Type B pancreatic cell (in vitro differentiated cells): ENCODE results near the gene SNED1. TPM values are rescaled to one million over a fixed set of nuclear protein-coding genes. Genes with fewer than 3 reads are reported as not detected.

Experiments
- DNase-seq: peaks from one replicate; pipeline ENCODE4 v3.0.0; 2021; ENCODE audit warnings: mixed read lengths; ENCODE audit not compliant: unreplicated experiment; ENCODE audit errors: extremely low spot score
- H3K27ac Mint-ChIP-seq: 2 replicates; pipeline ENCODE4 v1.8.0; 2021; ENCODE audit warnings: mild to moderate bottlenecking, mixed read lengths
- H3K27me3 Mint-ChIP-seq: 2 replicates; pipeline ENCODE4 v1.8.0; 2021; ENCODE audit warnings: mixed read lengths
- H3K36me3 Mint-ChIP-seq: 2 replicates; pipeline ENCODE4 v1.8.0; 2021; ENCODE audit warnings: mixed read lengths
- H3K4me1 Mint-ChIP-seq: one replicate; pipeline ENCODE4 v1.8.0; 2021; ENCODE audit warnings: mixed read lengths; ENCODE audit not compliant: unreplicated experiment
- H3K4me3 Mint-ChIP-seq: 2 replicates; pipeline ENCODE4 v1.8.0; 2021; ENCODE audit warnings: mild to moderate bottlenecking, mixed read lengths
- H3K9me3 Mint-ChIP-seq: 2 replicates; pipeline ENCODE4 v1.8.0; 2021; ENCODE audit warnings: mixed read lengths
- total RNA-seq: library from RNA; stranded (reverse); gene quantifications from 2 replicates; pipeline ENCODE4 v1.2.1, GENCODE V29; 2021; ENCODE audit warnings: low replicate concordance
- TF ChIP-seq, protein P1 (sequence below): fragments of 200-600 bp; sonication (generic); conservative IDR thresholded peaks from 2 replicates; pipeline ENCODE4 v1.5.0; 2021; ENCODE audit warnings: antibody characterized with exemption, mild to moderate bottlenecking

Gene SNED1
- total RNA-seq, 1 donor from 2014 or later: 140 TPM

DNA sequence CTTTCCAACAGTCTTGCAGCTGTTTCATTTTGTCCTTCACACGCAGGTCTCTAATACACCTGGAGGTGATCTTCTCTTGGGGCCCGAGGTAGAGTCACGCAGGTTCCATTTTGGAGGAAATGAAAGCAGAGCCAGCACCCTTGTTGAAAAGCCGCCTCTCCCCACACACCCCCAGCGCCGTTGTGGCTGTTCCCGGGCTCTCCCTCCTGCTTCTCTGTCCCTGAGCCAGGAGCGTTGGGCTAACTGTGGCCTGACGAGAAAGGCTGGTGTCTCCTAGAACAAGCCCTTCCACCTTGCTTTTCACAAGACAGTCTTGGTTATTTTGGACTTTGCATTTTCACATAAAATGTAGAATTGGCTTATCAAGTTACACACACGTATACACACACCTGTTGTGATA is 16.3 kb downstream of the SNED1 start:
- Mint-ChIP-seq H3K36me3 (peaks cover 16% of the 10 kb centered on the region), H3K27me3 (no peaks in the 10 kb centered on the region), H3K4me3 (no peak overlapping the region), H3K27ac (no peak overlapping the region), H3K9me3 (no peaks in the 10 kb centered on the region), H3K4me1 (no peaks in the 10 kb centered on the region)
- DNase-seq: peak; percentile 58
- TF ChIP-seq, protein P1, sequence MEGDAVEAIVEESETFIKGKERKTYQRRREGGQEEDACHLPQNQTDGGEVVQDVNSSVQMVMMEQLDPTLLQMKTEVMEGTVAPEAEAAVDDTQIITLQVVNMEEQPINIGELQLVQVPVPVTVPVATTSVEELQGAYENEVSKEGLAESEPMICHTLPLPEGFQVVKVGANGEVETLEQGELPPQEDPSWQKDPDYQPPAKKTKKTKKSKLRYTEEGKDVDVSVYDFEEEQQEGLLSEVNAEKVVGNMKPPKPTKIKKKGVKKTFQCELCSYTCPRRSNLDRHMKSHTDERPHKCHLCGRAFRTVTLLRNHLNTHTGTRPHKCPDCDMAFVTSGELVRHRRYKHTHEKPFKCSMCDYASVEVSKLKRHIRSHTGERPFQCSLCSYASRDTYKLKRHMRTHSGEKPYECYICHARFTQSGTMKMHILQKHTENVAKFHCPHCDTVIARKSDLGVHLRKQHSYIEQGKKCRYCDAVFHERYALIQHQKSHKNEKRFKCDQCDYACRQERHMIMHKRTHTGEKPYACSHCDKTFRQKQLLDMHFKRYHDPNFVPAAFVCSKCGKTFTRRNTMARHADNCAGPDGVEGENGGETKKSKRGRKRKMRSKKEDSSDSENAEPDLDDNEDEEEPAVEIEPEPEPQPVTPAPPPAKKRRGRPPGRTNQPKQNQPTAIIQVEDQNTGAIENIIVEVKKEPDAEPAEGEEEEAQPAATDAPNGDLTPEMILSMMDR: no peak

GRCh38 chr2:241015439-241015838 is 17.0 kb downstream of the SNED1 start:
- TF ChIP-seq, protein P1: no peak
- H3K27ac Mint-ChIP-seq: no peak overlapping the region

GRCh38 chr2:241017228-241017940 is 19.0 kb downstream of the SNED1 start:
- Mint-ChIP-seq H3K4me3 (no peak overlapping the region), H3K36me3 (peaks cover 26% of the 10 kb centered on the region)
- TF ChIP-seq, protein P1: no peak

More at GRCh38 chr2:241015439-241015838, 17.0 kb downstream of the SNED1 start:
- no peaks in the 10 kb centered on the region for H3K9me3 Mint-ChIP-seq
- H3K27me3 Mint-ChIP-seq: no peaks in the 10 kb centered on the region
- H3K36me3 Mint-ChIP-seq: peaks cover 16% of the 10 kb centered on the region
- peak; percentile 45 for DNase-seq
- H3K4me1 Mint-ChIP-seq: no peaks in the 10 kb centered on the region
- no peak overlapping the region for H3K4me3 Mint-ChIP-seq

DNA sequence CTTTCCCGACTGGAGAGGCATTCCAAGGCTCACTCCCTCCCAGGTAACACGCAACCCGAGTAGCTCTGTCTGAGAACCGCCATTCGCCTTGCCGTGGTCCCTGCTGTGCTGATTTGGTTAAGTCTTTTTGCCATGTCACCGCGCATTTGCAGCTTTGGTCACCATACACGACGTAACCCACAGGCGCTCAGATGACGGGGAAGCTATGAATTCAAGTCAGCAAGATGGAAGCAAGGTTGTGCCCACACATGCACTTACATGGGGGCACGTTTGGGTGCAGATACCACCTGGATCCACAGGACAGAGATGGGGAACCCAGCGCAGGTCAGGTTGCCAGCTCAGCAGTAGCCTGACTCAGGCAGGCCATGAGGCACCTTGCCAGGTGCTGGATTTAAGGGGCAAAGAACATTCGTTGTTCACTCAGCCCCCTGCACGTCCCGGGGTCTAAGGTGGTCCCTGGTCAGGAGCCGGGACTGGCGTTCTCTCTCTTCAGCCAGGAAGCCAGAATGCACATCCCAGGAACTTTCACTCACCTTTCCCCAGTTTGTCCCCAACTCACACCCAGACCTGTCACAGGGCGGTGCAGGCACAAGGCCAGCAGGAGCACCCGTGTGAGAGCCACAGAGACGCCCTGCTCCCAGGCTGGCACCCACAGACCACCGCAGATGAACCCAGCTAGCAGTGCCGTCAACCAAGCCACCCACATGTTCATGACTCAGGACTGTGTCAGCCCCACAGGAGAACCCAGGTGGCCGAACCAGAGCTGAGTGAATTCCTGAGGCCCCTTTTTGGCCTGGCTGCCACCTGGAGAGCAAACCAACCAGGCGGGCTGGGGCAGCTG is 19.9 kb downstream of the SNED1 start:
- Mint-ChIP-seq H3K4me3 (no peak overlapping the region), H3K4me1 (no peaks in the 10 kb centered on the region), H3K36me3 (peaks cover 24% of the 10 kb centered on the region), H3K9me3 (peaks cover 13% of the 10 kb centered on the region), H3K27ac (no peak overlapping the region), H3K27me3 (no peaks in the 10 kb centered on the region)
- TF ChIP-seq, protein P1: no peak
- DNase-seq: peak; percentile 64

More at GRCh38 chr2:241017228-241017940, 19.0 kb downstream of the SNED1 start:
- H3K27me3 Mint-ChIP-seq: no peaks in the 10 kb centered on the region
- H3K4me1 Mint-ChIP-seq: no peaks in the 10 kb centered on the region
- H3K9me3 Mint-ChIP-seq: peaks cover 11% of the 10 kb centered on the region
- peak; percentile 56 for DNase-seq
- no peak overlapping the region for H3K27ac Mint-ChIP-seq

GRCh38 chr2:241019441-241020139 is 21.2 kb downstream of the SNED1 start:
- Mint-ChIP-seq H3K4me1 (no peaks in the 10 kb centered on the region), H3K9me3 (peaks cover 13% of the 10 kb centered on the region), H3K27me3 (no peaks in the 10 kb centered on the region), H3K36me3 (peaks cover 24% of the 10 kb centered on the region), H3K4me3 (no peak overlapping the region), H3K27ac (no peak overlapping the region)
- peak; percentile 51 for DNase-seq
- TF ChIP-seq, protein P1: no peak
